Lower leg skin (tissue), 4 donors: ENCODE results near the gene SOAT1. TPM values are rescaled to one million over a fixed set of nuclear protein-coding genes. Genes with fewer than 3 reads are reported as not detected.
"Not testable (repeated sequence)": the region's sequence is repeated elsewhere in the genome, so short reads cannot be mapped to it uniquely, and the experiment has no call there.

Experiments used
- DNase-seq, 2 donors: peaks; one replicate each; pipeline ENCODE4 v3.0.0-alpha.2; 2019; ENCODE audit warnings: low spot score in 2 of 2
- H3K4me3 ChIP-seq: fragments of 200-600 bp; sonication (generic); 2 replicates; pipeline ENCODE4 v1.5.1; 2017; ENCODE audit warnings: mild to moderate bottlenecking, low read depth; ENCODE audit not compliant: poor library complexity, severe bottlenecking
- CTCF ChIP-seq, 3 donors: fragments of 450-650 bp; IDR thresholded peaks; one replicate each; pipeline ENCODE4 v1.5.1; 2016; ENCODE audit warnings: antibody characterized with exemption in 3 of 3, mild to moderate bottlenecking in 3 of 3, moderate library complexity in 2 of 3
- POLR2A ChIP-seq, 2 donors: fragments of 450-650 bp; IDR thresholded peaks; one replicate each; pipeline ENCODE4 v1.6.1; 2016 to 2017; ENCODE audit warnings: antibody characterized with exemption in 2 of 2, mild to moderate bottlenecking in 1 of 2, moderate library complexity in 1 of 2
- WGBS, 2 donors: methylation state at CpG; one replicate each; pipeline ENCODE4 v1.1.5; 2018; 5-methylcytosine and 5-hydroxymethylcytosine counted together
- intact Hi-C: fragments of 100-400 bp; cut with DNase I; formaldehyde crosslinking; loops from one replicate; pipeline ENCODE4 v1.15.0; 2023; ENCODE audit warnings: low total_unique reads
- total RNA-seq, 4 donors: library from RNA; depleted of rRNA; stranded (reverse); fragments of >200 nt; gene quantifications; one replicate each; pipeline ENCODE4 v1.1.0, GENCODE V29; 2016

SOAT1 gene
- total RNA-seq, 4 donors from 2014 or later: 4.6 to 34.4 (median 17.7) TPM

GRCh38 chr1:179380299-179380698 lies 86.7 kb downstream of the SOAT1 start:
- H3K4me3 ChIP-seq: no peak overlapping the region
- TF ChIP-seq CTCF (IDR thresholded peaks at IDR 0.05) (no peak), POLR2A (IDR thresholded peaks at IDR 0.05) (no peak)
- intact Hi-C loops: no loop called here
- no peak for DNase-seq

- intact Hi-C loops: no loop called here
- TF ChIP-seq POLR2A (IDR thresholded peaks at IDR 0.05) (no peak), CTCF (IDR thresholded peaks at IDR 0.05) (no peak)
- no peak for DNase-seq
- H3K4me3 ChIP-seq: no peak overlapping the region
- WGBS, 2 donors: 77 to 85% methylated on average over 1 of the region's 1 CpG
These were observed 90.4 kb downstream of the SOAT1 start for GRCh38 chr1:179384027-179384426.

GRCh38 chr1:179385510-179385909 lies 91.9 kb downstream of the SOAT1 start:
- H3K4me3 ChIP-seq: no peak overlapping the region
- WGBS, 2 donors: 89 to 97% methylated on average over 1 of the region's 1 CpG
- DNase-seq: no peak
- no peak for TF ChIP-seq CTCF (IDR thresholded peaks at IDR 0.05)
- no peak for TF ChIP-seq POLR2A (IDR thresholded peaks at IDR 0.05)
- intact Hi-C loops: no loop called here

- H3K4me3 ChIP-seq: no peak overlapping the region
- WGBS, 2 donors: 87 to 95% methylated on average over 3 of the region's 3 CpGs
- TF ChIP-seq POLR2A (IDR thresholded peaks at IDR 0.05) (no peak), CTCF (IDR thresholded peaks at IDR 0.05) (no peak)
- intact Hi-C loops: no loop called here
- DNase-seq: no peak
These were observed 100.1 kb downstream of the SOAT1 start for GRCh38 chr1:179393721-179394120.

GRCh38 chr1:179399399-179399798 lies 105.8 kb downstream of the SOAT1 start:
- WGBS, 2 donors: 94% methylated on average over 2 of the region's 2 CpGs
- DNase-seq, H3K4me3 ChIP-seq, intact Hi-C loops: not testable (repeated sequence)

Other genes starting within 250 kb of the SOAT1 start
- 10 to 100 TPM; 27.0 to 55.8 (median 48.2) TPM for gene TOR3A, start 211.7 kb upstream of the SOAT1 start, total RNA-seq
- 10 to 100 TPM in 3 of 4 donors, 1 to 10 TPM in 1; 8.6 to 13.6 (median 11.5) TPM for gene ABL2, start 64.1 kb upstream of the SOAT1 start, total RNA-seq
- gene AXDND1, start 72.2 kb downstream of the SOAT1 start, total RNA-seq: under 1 TPM in 1 of 4 donors, not detected in 3; 0.39 TPM